ENCODE results near the gene RAPGEF4.
"Not testable (repeated sequence)": the region's sequence is repeated elsewhere in the genome, so short reads cannot be mapped to it uniquely, and the experiment has no call there.

Gene RAPGEF4

GRCh38 chr2:172774302-172774701 lies 38.7 kb downstream of the RAPGEF4 start:
- DNase-seq (ENCODE audit: low read depth): no peak

GRCh38 chr2:172775319-172775718 lies 39.7 kb downstream of the RAPGEF4 start:
- DNase-seq (ENCODE audit: low read depth): no peak

DNA sequence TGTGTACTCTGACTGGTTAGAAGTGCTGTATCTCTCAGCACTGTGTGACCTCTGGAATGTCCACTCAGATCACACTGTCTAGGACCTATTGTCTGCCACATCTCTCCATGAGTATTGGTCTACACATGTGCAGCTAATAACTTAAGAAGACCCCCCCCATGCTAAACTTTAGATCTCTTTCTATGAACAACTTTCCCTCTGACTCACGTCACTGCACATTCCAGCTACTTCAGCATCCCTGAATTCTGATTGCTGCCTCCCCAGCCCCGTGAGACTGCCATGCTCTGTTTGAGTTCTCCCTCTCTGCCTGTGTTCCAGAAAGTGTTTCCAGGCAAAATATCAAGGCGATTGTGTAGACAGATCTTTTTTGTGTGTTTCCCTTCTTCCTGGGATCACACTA lies 41.8 kb downstream of the RAPGEF4 start:
- no peak for DNase-seq (ENCODE audit: low read depth)

- DNase-seq (ENCODE audit: low read depth): no peak
Measured at GRCh38 chr2:172782506-172783164, 47.0 kb downstream of the RAPGEF4 start.

DNA sequence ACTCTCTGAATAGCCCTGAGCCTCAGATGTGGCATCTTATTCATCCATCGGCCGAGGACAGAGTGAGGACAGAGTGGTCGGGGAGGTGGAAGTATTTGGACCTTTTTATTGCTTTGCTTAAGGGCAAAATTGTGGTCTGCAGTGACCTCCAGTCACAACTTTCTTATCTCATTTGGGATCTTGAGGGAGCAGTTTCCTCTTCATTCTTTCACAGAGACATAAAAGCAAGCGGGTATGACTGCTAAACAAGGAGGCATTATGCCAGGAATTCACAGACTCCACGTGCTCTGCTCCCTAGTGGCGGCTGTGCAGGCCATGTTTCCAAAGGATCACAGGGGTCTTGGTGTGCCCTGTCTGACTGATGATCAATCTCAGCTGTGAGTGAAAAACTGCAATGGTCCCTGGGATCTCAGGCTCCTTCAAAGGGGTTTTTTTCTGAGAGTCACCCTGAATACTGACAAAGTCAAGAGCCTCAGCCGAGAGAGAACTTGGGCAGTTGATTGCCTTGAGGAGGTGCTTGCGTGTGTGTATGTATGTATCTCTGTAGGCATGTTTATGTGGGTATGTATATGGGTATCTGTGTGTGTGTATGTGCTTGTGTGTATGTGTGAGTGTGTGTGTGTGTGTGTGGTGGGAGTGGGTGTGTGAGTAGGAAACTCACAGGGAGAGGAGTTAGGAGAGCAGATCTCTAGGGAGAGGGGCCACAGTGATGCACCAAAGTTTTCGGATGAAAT lies 47.7 kb downstream of the RAPGEF4 start:
- DNase-seq (ENCODE audit: low read depth): no peak

DNA sequence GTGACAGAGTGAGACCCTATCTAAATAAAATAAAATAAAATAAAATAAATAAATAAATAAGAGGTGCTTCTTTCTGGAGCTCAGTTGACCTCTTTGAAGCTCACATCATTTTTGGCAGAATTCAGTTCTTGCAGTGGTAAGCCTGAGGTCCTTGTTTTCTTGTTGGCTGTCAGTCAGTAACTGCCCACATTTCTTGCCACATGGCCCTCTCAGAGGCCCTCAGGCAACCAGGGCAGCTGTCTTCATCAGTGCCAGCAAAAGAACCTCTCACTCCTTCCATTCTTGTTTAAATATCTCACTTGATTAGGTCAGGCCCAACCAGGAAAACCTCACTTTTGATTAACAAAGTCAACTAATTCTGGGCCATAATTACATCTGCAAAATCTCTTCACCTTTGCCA lies 53.2 kb downstream of the RAPGEF4 start:
- no peak for DNase-seq (ENCODE audit: low read depth)

GRCh38 chr2:172790404-172790803 lies 54.8 kb downstream of the RAPGEF4 start:
- no peak for DNase-seq (ENCODE audit: low read depth)

GRCh38 chr2:172791953-172792352 lies 56.3 kb downstream of the RAPGEF4 start:
- DNase-seq (ENCODE audit: low read depth): no peak

DNA sequence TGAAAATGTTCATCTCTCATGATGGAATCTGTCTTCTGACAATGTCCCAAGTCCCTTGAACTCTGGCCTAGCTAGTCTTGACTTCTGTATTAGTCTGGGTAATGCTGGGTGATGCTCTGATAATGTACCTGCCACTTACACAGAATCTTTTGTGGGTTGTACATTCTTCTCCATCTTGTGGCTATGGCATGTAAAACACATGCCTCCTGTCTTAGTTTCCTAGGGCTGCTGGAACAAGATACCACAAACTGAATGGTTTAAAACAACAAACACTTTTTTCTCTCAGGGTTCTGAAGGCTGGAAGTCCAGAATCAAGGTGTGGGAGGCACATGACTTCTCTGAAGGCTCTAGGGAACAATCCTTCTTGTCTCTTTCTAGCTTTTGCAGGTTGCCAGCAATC lies 57.1 kb downstream of the RAPGEF4 start:
- no peak for DNase-seq (ENCODE audit: low read depth)

DNA sequence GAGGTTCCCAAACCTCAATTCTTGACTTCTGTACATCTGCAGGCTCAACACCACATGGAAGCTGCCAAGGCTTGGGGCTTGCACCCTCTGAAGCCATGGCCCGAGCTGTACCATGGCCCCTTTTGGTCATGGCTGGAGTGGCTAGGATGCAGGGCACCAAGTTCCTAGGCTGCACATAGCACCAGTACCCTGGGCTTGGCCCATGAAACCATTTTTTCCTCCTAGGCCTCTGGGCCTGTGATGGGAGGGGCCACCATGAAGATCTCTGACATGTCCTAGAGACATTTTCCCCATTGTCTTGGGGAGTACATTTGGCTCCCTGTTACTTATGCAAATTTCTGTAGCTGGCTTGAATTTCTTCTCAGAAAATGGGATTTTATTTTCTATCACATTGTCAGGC lies 67.7 kb downstream of the RAPGEF4 start:
- DNase-seq (ENCODE audit: low read depth): not testable (repeated sequence)

- DNase-seq (ENCODE audit: low read depth): no peak
Measured at GRCh38 chr2:172804423-172804822, 68.8 kb downstream of the RAPGEF4 start.

GRCh38 chr2:172806493-172806892 lies 70.8 kb downstream of the RAPGEF4 start:
- DNase-seq (ENCODE audit: low read depth): no peak

GRCh38 chr2:172806996-172807395 lies 71.4 kb downstream of the RAPGEF4 start:
- DNase-seq (ENCODE audit: low read depth): no peak

- no peak for DNase-seq (ENCODE audit: low read depth)
Measured at GRCh38 chr2:172808156-172808555, 72.5 kb downstream of the RAPGEF4 start.

DNA sequence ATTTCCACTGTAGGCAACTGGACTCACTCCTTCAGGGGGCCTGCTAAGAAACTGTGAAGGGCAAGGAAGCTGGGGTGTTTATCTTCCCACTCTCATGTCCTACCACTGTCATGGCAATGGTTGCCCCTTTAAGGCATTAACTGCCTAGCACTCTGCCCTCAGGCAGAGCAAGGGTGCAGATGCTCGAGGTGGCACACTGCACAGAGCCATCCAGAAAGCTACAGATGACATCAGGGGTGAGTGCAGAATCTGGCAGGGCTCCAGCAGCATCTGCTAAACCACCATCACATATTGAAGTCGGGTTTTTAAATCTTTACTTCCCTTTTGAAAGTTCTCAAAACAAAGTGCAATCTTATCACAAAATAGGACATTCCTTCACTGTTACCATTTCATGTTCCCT lies 75.4 kb downstream of the RAPGEF4 start:
- no peak for DNase-seq (ENCODE audit: low read depth)

GRCh38 chr2:172812158-172812744 lies 76.6 kb downstream of the RAPGEF4 start:
- no peak for DNase-seq (ENCODE audit: low read depth)

DNA sequence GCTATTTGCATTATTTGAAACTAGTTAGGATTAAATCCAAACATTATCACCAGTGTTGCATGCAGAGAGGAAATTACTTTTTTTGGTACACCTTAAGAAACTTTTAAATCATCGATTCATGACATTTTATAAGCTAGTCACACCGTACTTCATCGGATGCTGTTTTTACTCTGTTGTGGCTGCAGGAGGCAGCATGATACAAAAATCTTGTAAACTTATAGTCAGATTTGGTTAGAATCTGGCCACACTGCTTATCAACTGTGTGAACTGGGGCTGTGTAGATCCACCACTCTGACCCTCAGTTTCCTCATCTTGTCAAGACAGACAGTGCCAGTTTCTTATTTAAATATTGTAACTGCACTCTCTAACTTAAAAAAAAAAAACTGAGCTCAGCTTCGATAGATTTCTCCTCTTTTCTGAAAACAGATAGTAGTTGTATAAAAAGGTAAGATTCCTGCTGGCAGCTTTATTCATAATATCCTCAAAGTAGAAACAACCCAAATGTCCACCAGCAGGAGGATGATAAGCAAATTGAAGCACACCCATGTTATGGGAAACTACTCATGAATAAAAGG lies 77.8 kb downstream of the RAPGEF4 start:
- no peak for DNase-seq (ENCODE audit: low read depth)

DNA sequence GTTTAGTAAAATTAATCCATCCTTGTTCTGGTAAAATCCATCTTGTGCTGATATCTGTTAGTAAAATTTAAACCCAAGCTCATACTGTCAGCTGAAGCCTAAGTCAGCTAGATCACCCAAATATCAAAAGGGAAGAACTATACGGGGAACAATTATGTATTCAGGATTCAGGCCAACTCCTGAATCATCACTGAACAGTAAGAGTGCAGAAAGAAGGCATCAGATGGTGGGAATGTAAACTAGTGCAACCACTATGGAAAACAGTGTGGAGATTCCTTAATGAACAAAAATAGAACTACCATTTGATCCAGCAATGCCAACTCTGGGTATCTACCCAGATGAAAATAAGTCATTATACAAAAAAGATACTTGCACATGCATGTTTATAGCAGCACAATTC lies 81.8 kb downstream of the RAPGEF4 start:
- DNase-seq (ENCODE audit: low read depth): no peak

GRCh38 chr2:172819943-172820342 lies 84.3 kb downstream of the RAPGEF4 start:
- DNase-seq (ENCODE audit: low read depth): no peak

DNA sequence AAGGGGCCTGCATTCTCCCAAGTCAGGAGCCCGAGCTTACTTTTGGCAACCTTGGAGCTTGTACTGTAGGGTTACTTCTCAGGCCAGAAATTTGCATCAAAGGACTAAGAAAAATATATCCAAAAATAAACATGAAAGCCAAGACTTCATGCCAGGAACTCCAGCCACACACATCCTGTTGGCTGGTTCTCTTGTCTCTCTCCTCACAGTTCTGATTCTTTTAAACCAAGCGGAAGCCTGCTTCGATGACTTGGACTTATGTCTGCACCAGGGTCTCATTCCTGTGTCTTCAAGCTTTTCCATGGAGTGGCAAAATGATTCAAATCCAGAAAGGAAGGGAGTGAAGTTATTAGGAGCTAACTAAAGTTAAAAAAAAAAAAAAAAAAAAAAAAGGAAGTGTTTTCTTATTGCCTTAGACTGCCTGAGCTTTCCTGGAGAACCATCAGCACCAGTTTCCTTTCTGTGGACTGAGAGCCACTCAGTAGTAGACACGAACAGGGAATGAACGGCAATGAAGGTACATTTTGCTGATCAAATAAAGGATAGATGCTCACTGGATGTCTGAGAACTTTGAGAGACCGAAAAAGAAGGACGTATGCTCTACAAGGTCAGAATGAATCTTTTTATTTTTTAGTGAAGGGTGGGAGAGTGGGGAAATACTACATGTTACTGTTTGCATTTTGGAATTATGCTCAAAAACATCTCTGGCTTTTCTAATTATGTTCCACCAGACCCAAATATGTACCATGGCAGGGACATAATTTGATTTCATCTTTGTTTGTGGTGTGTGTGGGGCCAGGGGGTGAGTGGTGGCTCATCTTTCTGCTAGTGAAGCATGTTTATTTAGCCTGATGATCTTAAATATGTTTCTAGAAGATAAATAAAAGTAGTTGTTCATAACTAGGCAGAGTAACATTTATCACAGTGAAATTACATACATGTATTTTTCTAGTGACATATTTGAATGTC lies 86.0 kb downstream of the RAPGEF4 start:
- DNase-seq (ENCODE audit: low read depth): no peak

- no peak for DNase-seq (ENCODE audit: low read depth)
Measured at GRCh38 chr2:172822585-172822984, 86.9 kb downstream of the RAPGEF4 start.
